D341Med (cell line): ENCODE data around the gene KRT17.
"Not testable (repeated sequence)": the region's sequence is repeated elsewhere in the genome, so short reads cannot be mapped to it uniquely, and the experiment has no call there.

Experiments used
- DNase-seq: peaks from one replicate; pipeline ENCODE4 v3.0.0; 2012; ENCODE audit warnings: low spot score

The KRT17 gene

DNA sequence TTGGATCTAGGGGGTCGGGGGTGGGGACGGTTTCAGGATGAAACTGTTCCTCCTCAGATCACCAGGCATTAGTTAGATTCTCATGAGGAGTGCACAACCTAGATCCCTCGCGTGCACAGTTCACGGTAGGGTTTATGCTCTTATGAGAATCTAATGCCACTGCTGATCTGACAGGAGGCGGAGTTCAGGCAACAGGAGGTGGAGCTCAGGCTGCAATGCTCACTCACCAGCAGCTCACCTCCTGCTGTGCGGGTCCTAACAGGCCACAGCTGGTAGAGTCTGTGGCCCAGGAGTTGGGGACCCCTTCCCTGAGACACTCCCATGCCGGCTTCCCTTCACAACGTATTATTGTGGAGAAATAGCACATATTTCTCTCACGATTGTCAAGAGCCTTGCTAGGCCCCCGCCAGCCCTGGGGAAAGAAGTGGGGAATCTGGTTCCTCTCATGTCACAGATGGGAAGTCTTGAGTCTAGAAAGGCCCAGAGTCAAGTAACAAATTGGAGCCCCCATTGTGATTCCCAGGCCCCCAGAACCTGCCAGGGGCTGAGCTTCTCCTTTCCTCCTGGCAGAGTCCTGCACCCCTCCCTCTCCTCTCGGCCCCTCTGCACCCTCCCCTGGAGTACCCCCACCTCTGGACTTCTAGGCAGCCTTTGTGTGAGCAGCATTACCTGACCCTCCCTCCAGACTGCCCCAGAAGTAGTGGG is 31.6 kb downstream of the KRT17 start:
- DNase-seq = no peak

DNA sequence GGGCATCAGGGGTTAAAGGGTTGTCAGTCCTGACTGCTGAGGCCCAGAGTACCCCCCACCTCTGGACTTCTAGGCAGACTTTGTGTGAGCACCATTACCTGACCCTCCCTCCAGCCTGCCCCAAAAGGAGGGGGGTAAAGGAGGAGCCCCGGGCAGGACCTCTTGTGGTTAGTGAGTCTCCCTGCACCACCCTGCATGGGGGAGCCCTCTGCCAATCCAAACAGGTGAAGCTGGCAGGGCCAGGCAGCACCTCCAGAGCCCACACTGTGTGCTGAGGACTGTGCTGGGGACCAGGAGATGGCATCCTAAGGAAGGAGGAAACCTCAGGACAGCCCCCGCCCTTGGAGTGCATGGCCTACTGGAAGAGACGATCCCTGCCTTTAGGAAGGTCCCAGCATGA is 35.1 kb downstream of the KRT17 start:
- DNase-seq = no peak

DNA sequence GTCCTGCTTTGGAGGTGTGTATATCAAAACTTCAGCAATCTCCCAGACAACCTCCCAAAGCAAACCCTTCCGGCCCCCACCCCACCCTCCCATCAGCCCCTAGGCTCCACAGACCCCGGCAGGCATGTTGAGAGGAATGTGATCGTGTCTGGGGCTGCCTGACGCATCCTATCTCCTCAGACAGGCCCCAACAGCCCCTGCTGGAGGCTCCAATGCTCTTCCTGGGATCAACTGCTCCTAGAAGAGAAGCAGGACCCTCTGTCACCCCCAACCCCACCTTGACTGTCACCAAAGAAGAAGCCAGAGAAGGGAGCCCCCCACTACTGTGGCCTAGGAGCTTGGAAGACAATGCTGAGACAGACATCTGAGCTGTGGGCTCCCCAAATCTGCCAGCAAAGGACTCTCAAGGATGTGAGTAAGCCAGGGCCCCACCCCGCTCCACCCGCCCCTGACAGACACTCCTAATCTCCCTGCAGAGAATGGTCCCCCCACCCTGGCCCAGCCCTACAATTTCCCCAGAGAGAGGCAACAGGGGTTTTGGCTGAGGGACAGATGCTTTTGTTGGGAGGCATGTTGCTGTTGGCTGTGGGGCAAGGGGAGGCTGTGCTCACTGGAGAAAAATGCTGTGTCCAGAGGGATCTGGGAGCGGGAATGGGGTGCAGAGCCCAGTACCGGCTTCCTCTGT is 36.1 kb downstream of the KRT17 start:
- no peak for DNase-seq

- DNase-seq = no peak
Measured at GRCh38 chr17:41586863-41587495, 37.4 kb downstream of the KRT17 start, which contains the start of gene KRT14. KRT14 (minus strand) TSS chr17:41586895; CDS start chr17:41586834, 61 bp downstream.

- DNase-seq = no peak
Measured at GRCh38 chr17:41585301-41586056, 38.9 kb downstream of the KRT17 start.

DNA sequence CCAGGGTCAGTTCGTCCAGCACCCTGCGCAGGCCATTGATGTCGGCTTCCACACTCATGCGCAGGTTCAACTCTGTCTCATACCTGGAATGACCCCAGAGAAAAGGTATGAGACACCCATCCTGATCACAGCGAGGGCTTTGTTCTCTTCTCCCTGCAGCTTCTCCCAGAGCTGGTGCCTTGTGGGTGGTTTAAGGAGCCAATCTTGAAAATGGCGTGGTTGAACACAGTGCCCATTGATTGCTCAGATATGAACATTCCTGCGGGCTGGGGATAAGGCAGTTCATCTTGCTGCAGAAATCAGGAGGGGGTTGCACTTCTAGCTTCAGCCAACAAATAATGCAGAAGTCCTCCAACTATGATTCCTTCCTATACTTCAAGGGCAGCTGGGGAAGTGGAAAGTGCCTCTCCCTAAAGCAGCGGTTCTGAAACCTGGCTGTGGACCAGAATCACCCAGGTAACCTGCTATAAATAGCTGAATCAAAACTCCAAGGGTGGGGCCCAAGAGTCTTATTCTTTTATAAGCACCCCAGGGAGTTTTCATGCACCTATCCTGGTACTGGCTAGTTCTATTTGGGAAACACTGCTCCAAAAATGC is 39.9 kb downstream of the KRT17 start:
- DNase-seq = not testable (repeated sequence)

- DNase-seq = no peak
Measured at GRCh38 chr17:41583137-41584127, 40.9 kb downstream of the KRT17 start.

DNA sequence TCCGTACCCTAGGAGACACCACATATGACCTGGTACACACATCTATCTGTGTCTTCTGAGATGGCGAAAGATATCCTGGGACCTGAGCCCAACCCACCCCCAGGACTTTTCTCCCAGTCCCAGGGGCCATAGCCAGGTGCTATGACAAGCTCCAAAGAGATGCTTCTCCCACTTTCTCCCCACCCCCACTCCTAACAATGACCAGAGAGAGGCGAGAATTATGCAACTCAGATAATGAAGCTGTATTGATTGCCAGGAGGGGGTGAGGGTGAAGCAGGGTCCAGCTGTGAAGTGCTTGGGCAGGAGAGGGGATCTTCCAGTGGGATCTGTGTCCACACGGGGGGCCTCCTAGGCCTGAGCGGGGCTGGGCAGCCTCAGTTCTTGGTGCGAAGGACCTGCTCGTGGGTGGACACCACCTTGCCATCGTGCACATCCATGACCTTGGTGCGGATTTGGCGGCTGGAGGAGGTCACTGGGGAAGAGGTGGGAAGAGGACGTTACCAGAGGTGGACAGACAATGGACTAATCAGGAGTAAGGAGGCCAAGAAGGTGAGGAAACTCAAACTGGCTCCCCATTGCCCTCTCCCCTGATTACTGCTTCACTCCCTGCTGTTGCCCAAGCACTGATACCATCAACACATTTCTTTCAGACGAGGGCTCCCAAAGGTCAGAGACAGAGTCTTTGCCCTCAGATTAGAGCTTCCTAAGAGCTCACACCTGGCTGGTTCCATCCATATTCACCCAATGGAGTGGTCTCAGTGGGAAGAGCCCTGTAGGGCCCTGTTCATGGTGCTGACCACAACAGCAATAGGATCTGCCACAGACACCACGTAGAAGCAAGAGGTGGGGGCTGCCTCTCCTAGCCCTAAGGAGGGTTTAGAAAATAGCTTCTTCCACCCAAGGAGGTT is 42.1 kb downstream of the KRT17 start:
- DNase-seq = not testable (repeated sequence)

DNA sequence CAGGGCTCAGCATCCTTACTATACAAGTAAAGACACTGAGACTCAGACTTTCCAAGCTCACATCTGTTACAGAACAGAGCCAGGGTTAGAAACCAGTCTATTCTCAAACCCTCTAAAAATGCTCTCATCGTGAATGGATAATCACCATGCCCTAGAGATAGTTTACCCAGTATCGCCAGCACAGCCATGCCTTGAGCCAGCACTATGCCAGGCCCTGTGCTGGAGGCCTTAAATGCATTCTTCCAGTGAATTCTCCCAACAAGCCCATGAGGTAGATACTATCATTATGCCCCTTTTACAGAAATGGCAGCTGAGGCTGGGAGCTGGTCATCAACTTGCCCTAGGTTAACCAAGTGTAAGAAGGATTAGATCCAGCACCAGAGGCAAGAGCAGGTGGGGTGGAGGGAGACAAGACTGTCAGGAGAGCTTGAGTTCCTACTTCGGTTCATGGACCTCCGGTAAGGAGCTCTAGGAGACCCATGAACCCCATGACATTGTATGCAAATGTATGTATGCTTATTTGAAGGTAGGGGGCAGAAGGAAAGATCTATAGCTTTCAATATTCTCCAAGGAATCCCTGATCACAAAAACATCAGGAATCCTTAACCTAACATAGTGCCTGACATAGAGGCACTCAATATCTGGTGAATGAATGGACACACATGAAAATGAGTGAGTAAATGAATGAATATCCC is 42.9 kb downstream of the KRT17 start:
- no peak for DNase-seq

DNA sequence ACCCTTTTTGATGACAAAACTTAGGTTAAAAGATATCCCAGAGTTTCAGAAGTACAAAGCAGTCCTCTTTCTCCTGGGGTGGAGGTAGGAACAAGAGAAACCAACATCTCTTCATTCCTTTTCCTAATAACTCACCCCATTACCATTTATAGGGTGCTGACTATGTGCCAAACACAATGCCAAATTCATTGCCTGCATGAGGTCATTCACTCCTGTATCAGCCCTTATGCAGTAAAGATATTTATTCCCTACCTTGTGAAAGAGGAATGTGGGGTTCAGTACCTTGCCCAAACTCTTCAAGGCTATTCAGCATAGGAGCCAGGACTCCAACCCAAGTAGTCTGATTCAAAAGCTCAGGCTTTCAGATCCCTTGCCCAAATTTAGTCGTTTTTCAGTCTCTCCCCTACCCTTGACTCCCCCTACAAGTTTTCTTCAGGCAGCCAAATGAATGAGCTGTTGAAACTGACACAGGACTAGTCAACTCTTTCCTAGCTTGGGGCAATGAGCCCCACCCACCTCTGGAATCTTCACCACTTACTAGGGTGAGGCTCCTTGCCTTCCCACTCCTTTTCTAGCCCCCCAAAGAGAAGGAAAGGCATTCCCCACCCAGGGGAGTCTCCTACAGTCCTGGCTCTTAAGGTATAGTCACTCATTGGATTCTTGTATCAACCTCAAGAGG is 43.5 kb downstream of the KRT17 start:
- DNase-seq = no peak

- DNase-seq = no peak
Measured at GRCh38 chr17:41580244-41580575, 44.2 kb downstream of the KRT17 start.

DNA sequence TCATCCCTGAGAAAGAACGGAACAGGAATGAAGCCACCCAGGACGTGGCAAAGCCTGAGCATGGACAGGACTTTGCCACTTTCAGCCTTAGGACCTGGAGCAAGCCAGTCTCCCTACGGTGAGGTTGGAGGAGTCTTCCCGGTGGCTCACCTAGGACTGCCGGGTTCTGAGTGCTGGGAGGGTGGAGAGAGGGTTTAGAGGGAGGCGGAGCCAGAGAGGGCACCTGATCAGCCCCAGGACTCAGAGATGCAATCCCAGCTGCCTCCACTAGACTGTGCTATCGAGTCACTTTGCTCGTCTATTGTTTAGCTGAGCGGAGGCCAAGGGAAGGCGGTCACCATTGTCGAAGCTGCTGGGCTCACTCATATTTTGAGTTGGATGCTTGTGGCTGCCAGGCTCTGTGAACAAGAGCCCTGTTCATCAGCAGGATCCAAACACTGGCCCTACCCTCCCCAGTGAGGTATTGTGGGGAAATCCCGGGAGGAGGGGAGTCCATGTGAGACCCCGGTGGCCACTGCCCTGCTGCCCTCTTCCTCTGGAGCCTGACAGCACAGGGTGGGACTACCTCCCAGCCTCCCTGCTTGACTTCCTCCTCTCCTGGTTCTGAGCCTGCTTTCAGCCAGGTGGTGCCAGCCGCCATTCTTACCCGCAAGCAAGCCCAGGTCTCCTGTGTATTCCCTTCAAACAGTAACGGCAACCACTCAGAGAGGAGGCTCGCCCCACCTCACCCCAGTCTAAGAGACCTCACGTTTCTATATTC is 44.7 kb downstream of the KRT17 start:
- peak; percentile 93 for DNase-seq

- no peak for DNase-seq
Measured at GRCh38 chr17:41578971-41579370, 45.4 kb downstream of the KRT17 start.

GRCh38 chr17:41578538-41578937 is 45.8 kb downstream of the KRT17 start:
- DNase-seq = no peak

- not testable (repeated sequence) for DNase-seq
Measured at GRCh38 chr17:41576740-41577139, 47.6 kb downstream of the KRT17 start.

GRCh38 chr17:41575336-41575735 is 49.0 kb downstream of the KRT17 start:
- DNase-seq = no peak

DNA sequence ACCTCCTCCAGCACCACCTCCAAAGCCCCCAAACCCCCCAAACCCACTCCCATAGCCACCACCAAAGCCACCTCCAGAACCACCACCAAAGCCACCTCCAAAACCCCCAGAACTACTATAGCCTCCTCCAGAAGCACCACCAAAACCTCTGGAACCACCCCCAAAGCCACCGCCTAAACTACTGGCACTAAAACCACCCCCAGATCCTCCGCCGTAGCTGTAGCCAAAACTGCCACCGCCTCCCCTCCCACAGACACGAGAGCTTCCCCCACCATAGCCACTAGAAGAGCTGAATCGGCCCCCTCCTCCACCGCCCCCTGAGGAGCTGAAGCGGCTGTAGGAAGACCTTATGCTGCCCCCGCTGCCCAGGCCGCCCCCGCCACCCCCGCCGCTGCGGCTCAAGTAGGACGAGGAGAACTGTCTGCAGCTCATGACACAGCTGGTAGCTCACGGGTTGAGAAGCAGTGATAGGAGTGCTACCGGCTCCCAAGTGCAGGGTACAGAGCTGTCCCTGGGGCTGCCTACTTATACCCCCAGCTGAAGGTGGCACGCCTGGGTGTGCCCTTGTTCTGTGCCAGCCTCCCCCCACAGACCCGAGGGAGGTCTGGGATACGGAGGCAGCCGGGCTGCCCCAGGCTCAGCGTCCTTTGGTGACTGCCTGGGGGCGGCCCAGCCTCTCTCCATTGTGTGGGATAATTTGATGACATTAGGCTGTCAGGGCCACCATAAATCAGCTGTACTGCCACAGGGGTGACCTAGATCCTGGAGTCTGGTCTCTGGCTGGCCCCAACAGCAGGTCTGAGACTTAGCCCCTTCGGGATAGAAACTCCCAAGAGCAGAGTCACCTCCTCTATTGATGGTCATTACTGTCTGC is 52.6 kb downstream of the KRT17 start, which contains the start of gene KRT9:
KRT9 (minus strand) TSS at position 499 of the 874 bp plus-strand sequence; CDS start at position 432, 67 bp downstream.
- no peak for DNase-seq
